GM12878 (cell line): ENCODE results near the gene MAP3K1.

Experiments used
- CTCF ChIP-seq, 3 experiments: IDR thresholded peaks in 2 of 3; conservative IDR thresholded peaks in 1 of 3; 2 replicates each; pipeline ENCODE4 v1.5.1; 2011; ENCODE audit warnings: low read depth in 3 of 3, low read length in 3 of 3, mild to moderate bottlenecking in 3 of 3, control low read depth in 2 of 3, moderate library complexity in 2 of 3, inconsistent platforms in 1 of 3, mixed read lengths in 1 of 3; ENCODE audit not compliant: control insufficient read depth in 2 of 3, insufficient read depth in 1 of 3; ENCODE audit errors: extremely low read depth in 1 of 3
- HCFC1 ChIP-seq: fragments of 150-350 bp; IDR thresholded peaks from 2 replicates; pipeline ENCODE4 v1.6.1; 2014; ENCODE audit warnings: low read length
- HDGF ChIP-seq: fragments of 450-650 bp; IDR thresholded peaks from 2 replicates; pipeline ENCODE4 v1.6.1; 2016; ENCODE audit warnings: antibody characterized with exemption
- JUNB ChIP-seq: IDR thresholded peaks from 2 replicates; pipeline ENCODE4 v1.6.1; 2016; ENCODE audit warnings: antibody characterized with exemption, mild to moderate bottlenecking
- NFIC ChIP-seq: IDR thresholded peaks from 2 replicates; pipeline ENCODE4 v1.6.1; 2012; ENCODE audit warnings: low read depth, mild to moderate bottlenecking, inconsistent platforms, low read length, moderate library complexity
- NR2C2 ChIP-seq: IDR thresholded peaks from 2 replicates; pipeline ENCODE4 v1.6.1; 2011; ENCODE audit warnings: borderline replicate concordance, low read depth; ENCODE audit not compliant: control insufficient read depth, insufficient read length
- NRF1 ChIP-seq: conservative IDR thresholded peaks from 2 replicates; pipeline ENCODE4 v1.6.1; 2011; ENCODE audit warnings: mild to moderate bottlenecking, low read depth, low read length, improper control_type of control experiment
- POLR2AphosphoS5 ChIP-seq: IDR thresholded peaks from 2 replicates; pipeline ENCODE4 v1.6.1; 2011; ENCODE audit warnings: mild to moderate bottlenecking, low read length, inconsistent platforms
- SP1 ChIP-seq: IDR thresholded peaks from one replicate; pipeline ENCODE4 v1.6.1; 2011; ENCODE audit warnings: low read depth, low read length

- TF ChIP-seq HDGF, result no peak
- no peak for TF ChIP-seq NFIC
- no peak for TF ChIP-seq NRF1
- no peak for TF ChIP-seq JUNB
- TF ChIP-seq NR2C2, result no peak
- TF ChIP-seq CTCF (IDR thresholded peaks at IDR 0.05 in 2 of 3, conservative IDR thresholded peaks at IDR 0.05 in 1 of 3; ENCODE audit: control insufficient read depth in 2 of 3, extremely low read depth in 1 of 3, insufficient read depth in 1 of 3, low read depth in 3 of 3, low read length in 3 of 3), result no peak
- TF ChIP-seq SP1, result no peak
- TF ChIP-seq POLR2AphosphoS5, result no peak
- TF ChIP-seq HCFC1, result no peak
Measured at GRCh38 chr5:56824019-56824418, 8.7 kb downstream of the MAP3K1 start.
